ENCODE results near the gene KCNIP1.
A peak's percentile ranks its signal among the peaks of the same experiment; 100 is the strongest.

The KCNIP1 gene

DNA sequence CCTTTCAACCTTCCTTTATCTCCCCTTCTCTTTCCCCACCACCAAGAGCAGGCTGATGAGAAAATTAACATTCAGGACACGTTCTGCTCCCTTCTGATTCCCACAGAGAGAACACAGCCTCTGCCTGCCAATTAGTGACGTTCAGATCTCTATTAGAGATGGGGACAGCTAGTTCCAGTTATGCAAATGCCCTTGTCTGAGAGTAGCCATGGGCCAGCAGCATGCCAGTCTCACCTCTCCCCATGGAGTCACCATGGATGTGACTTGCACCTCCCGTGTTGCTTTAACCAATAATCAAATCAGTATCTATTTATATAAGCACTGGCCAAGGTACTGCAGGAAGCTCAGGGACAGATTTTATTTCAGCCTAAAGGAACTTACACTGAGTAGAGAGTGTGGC is 61.3 kb downstream of the KCNIP1 start:
- Mint-ChIP-seq H3K4me3 (no peak overlapping the region), H3K27ac (no peak overlapping the region), H3K9me3 (no peaks in the 10 kb centered on the region), H3K4me1 (no peaks in the 10 kb centered on the region), H3K27me3 (peaks cover 50% of the 10 kb centered on the region), H3K36me3 (no peaks in the 10 kb centered on the region)
- no peak for DNase-seq
- CTCF ChIA-PET = interaction anchor here (1.3 kb wide), 1 partner anchor 130 kb away, joined by 3 read pairs; no protein-coding TSS in a partner anchor

GRCh38 chr5:170569101-170569500 is 65.3 kb downstream of the KCNIP1 start:
- DNase-seq = no peak
- CTCF ChIA-PET = interaction anchor here (0.6 kb wide), 2 partner anchors 26 to 157 kb away, joined by 3 to 4 read pairs; no protein-coding TSS in a partner anchor
- no peaks in the 10 kb centered on the region for H3K36me3 Mint-ChIP-seq
- peaks cover 16% of the 10 kb centered on the region for H3K4me1 Mint-ChIP-seq
- no peak overlapping the region for H3K4me3 Mint-ChIP-seq
- peaks cover 56% of the 10 kb centered on the region for H3K27me3 Mint-ChIP-seq
- H3K9me3 Mint-ChIP-seq = no peaks in the 10 kb centered on the region
- H3K27ac Mint-ChIP-seq = no peak overlapping the region

DNA sequence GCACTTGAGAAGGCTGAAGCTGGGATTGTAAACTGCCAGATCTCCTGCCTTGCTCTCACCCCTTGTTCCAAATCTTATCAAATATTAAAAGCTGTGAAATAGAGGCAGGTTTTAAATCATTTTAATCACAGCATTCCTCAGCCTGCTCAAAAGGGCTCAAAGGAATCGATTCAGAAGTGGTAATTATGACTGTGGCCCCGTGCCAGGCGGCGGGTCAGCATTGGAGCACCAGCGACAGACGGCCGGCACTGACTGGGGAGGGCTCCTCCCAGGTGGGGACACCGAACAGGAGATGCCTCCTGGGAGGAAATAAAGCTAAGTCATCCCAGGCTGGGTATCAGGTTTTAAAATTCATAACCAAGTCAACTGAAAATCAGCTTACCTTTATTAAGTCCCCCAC is 66.7 kb downstream of the KCNIP1 start:
- no peak for DNase-seq
- no peaks in the 10 kb centered on the region for H3K9me3 Mint-ChIP-seq
- H3K4me3 Mint-ChIP-seq = no peak overlapping the region
- H3K4me1 Mint-ChIP-seq = peaks cover 16% of the 10 kb centered on the region
- peaks cover 56% of the 10 kb centered on the region for H3K27me3 Mint-ChIP-seq
- H3K36me3 Mint-ChIP-seq = no peaks in the 10 kb centered on the region
- H3K27ac Mint-ChIP-seq = no peak overlapping the region
- CTCF ChIA-PET = interaction anchor here (0.9 to 1.8 kb wide), 3 partner anchors 32 to 63 kb away, joined by 3 to 6 read pairs (median 5); no protein-coding TSS in a partner anchor

- CTCF ChIA-PET = interaction anchor here (0.9 to 1.8 kb wide), 2 partner anchors 32 to 36 kb away, joined by 5 to 6 read pairs; no protein-coding TSS in a partner anchor
- DNase-seq = no peak
- Mint-ChIP-seq H3K27me3 (peaks cover 63% of the 10 kb centered on the region), H3K4me1 (peaks cover 16% of the 10 kb centered on the region), H3K9me3 (peaks cover 3% of the 10 kb centered on the region), H3K4me3 (no peak overlapping the region), H3K27ac (no peak overlapping the region), H3K36me3 (no peaks in the 10 kb centered on the region)
Measured at GRCh38 chr5:170571281-170571731, 67.5 kb downstream of the KCNIP1 start.

DNA sequence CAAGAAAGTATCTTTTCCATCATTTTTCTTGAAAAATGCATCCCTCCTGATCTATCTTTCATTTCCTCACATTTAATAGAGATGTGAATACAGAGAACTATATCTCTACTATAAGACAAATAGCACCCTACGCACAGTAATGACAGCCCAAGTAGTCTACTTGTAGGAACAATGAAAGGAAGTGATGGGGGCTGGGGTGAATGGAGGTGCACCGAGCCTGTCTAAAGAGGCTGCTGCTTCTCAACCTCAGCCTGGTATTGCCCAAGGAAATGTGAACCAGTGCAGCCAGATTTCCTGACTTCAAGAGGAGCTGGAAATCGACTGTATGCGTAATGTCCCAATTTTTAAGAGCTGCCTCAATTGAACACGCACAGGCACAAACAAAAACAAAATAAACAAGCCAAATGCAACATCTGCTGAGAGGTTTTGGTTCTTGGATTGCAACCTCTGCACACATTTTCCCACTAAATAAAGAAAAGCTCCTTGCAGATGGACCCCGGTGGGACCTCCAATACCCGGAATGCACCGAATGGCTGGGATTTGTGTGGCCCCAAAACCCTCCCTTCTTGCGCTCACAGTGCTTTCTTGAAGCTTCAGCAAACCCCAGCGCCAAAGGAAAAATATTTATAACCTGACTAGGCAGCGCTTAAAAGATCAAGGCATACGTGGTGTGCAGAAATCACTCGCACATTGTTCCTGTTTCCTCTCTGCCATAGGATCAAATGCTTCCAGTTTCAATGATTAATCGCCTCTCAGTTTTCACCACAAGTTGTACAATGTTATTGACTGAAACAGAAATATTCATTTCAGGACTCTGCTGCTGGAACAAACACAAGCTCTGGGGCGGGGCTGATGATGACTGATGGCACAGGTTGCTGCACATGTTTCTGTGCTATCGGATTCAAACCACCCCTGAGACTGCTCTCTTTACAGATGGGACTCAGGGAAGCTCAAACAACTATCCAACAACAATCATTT is 68.3 kb downstream of the KCNIP1 start:
- peak; percentile 47 for DNase-seq
- Mint-ChIP-seq H3K9me3 (peaks cover 4% of the 10 kb centered on the region), H3K4me3 (no peak overlapping the region), H3K27ac (no peak overlapping the region), H3K4me1 (peaks cover 16% of the 10 kb centered on the region), H3K36me3 (no peaks in the 10 kb centered on the region), H3K27me3 (peaks cover 61% of the 10 kb centered on the region)
- CTCF ChIA-PET = interaction anchor here (0.8 kb wide), 1 partner anchor 25 kb away, joined by 4 read pairs; no protein-coding TSS in a partner anchor

DNA sequence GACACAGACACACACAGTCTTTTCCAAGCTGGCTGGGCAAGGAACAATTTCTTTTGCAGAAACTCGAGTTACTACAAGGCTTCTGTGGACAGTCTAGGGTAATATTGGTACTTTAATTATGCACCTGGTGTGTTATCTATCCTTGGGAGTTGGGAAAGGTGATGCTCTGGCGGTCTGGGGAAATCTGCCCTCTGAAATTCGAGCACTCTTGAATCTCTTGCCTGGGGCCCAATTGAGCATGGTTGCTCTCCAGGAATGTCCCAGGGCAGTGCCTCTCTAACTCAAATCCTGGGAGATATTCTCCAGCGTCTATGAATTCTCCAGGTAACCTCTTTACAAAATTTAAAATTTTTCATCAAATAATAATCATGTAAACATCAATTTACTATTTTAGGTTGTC is 69.3 kb downstream of the KCNIP1 start:
- peaks cover 7% of the 10 kb centered on the region for H3K9me3 Mint-ChIP-seq
- no peak overlapping the region for H3K27ac Mint-ChIP-seq
- H3K4me3 Mint-ChIP-seq = no peak overlapping the region
- CTCF ChIA-PET = no interaction called here
- H3K27me3 Mint-ChIP-seq = peaks cover 59% of the 10 kb centered on the region
- H3K36me3 Mint-ChIP-seq = no peaks in the 10 kb centered on the region
- peaks cover 16% of the 10 kb centered on the region for H3K4me1 Mint-ChIP-seq
- DNase-seq = no peak

DNA sequence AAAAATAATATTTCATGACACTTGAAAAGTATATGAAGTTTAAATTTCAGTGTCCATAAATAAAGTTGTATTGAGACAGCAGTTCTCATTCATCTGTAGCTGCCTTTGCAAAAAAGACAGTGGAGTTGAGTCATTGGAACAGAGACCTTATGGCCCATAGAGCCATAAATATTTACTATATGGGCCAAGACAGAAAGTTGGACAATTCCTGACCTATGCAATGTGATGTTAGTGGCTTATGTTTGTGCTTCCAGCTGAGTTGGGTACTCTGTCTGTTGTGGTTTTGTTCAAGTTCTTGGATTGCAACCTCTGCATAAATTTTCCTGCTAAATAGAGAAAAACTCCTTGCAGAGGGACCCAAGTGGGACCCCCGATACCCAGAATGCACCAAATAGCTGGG is 69.8 kb downstream of the KCNIP1 start:
- DNase-seq = no peak
- Mint-ChIP-seq H3K9me3 (peaks cover 7% of the 10 kb centered on the region), H3K27me3 (peaks cover 61% of the 10 kb centered on the region), H3K27ac (no peak overlapping the region), H3K36me3 (no peaks in the 10 kb centered on the region), H3K4me1 (peaks cover 16% of the 10 kb centered on the region), H3K4me3 (no peak overlapping the region)
- CTCF ChIA-PET = interaction anchor here (1.1 kb wide), 1 partner anchor 62 kb away, joined by 3 read pairs; no protein-coding TSS in a partner anchor

GRCh38 chr5:170576602-170577535 is 73.0 kb downstream of the KCNIP1 start:
- H3K4me1 Mint-ChIP-seq = peaks cover 11% of the 10 kb centered on the region
- H3K36me3 Mint-ChIP-seq = no peaks in the 10 kb centered on the region
- H3K4me3 Mint-ChIP-seq = no peak overlapping the region
- peaks cover 11% of the 10 kb centered on the region for H3K9me3 Mint-ChIP-seq
- H3K27me3 Mint-ChIP-seq = peaks cover 43% of the 10 kb centered on the region
- H3K27ac Mint-ChIP-seq = no peak overlapping the region
- CTCF ChIA-PET = interaction anchor here (0.7 kb wide), 1 partner anchor 61 kb away, joined by 3 read pairs; no protein-coding TSS in a partner anchor
- DNase-seq = no peak

DNA sequence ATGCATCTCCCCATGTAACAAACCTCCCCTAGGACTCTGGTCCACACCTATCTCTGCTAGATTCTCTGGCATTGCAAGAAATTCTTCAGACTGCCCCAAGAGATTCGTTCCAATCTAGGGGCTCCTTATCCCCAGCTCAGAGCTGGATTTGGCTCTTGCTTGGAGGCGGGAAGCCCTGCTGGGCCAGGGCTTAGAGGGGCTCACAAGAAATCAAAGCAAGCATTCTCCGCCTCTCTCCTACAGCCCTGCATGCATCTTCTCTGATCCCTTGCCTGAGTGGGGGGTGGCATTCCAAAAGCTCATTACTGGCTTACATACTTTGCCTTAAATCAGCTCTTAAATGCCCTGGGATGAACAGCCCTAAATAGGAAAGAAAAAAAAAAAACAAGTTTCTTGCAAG is 75.8 kb downstream of the KCNIP1 start:
- H3K27me3 Mint-ChIP-seq = peaks cover 35% of the 10 kb centered on the region
- H3K4me1 Mint-ChIP-seq = no peaks in the 10 kb centered on the region
- DNase-seq = no peak
- H3K27ac Mint-ChIP-seq = no peak overlapping the region
- H3K4me3 Mint-ChIP-seq = no peak overlapping the region
- CTCF ChIA-PET = no interaction called here
- H3K36me3 Mint-ChIP-seq = no peaks in the 10 kb centered on the region
- H3K9me3 Mint-ChIP-seq = peaks cover 11% of the 10 kb centered on the region

- no peak overlapping the region for H3K4me3 Mint-ChIP-seq
- no peaks in the 10 kb centered on the region for H3K4me1 Mint-ChIP-seq
- no peak overlapping the region for H3K27ac Mint-ChIP-seq
- H3K27me3 Mint-ChIP-seq = peaks cover 28% of the 10 kb centered on the region
- H3K9me3 Mint-ChIP-seq = peaks cover 8% of the 10 kb centered on the region
- no peaks in the 10 kb centered on the region for H3K36me3 Mint-ChIP-seq
- DNase-seq = no peak
- CTCF ChIA-PET = no interaction called here
Measured at GRCh38 chr5:170581211-170581610, 77.4 kb downstream of the KCNIP1 start.

DNA sequence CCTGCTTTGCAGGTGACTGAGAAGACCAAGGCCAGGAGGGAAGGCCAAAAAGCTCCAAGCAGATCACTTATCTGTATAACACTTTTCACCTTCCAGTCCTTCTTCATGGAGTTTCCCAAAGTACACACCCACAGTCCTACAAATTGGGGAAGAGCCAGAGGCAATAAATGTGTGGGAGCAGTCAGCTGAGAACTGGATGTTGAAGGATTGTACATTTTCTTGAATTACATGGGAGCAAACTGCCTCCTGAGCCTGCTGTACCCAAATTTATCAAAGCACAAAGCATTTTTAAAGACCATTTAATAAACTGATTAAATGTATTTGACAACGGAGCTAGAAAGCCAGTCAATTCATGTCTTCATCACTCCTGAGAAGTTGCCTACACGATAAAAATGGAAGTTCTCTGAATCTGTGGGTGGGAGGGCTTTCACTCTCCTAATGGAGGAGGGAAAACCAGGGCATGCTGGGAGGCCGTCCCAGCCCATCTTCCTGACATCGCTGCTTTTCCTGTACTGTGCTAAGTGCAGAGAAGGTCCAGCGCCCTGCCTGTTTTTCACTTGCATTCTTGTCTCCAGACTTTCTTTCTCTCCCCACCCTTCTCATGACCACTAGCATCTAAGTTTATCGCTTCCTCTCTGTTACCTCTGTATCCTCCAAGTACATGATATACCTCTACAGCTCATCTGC is 79.0 kb downstream of the KCNIP1 start:
- no peaks in the 10 kb centered on the region for H3K4me1 Mint-ChIP-seq
- no peak for DNase-seq
- peaks cover 6% of the 10 kb centered on the region for H3K9me3 Mint-ChIP-seq
- no peaks in the 10 kb centered on the region for H3K36me3 Mint-ChIP-seq
- peaks cover 33% of the 10 kb centered on the region for H3K27me3 Mint-ChIP-seq
- no peak overlapping the region for H3K4me3 Mint-ChIP-seq
- CTCF ChIA-PET = interaction anchor here (0.8 kb wide), 1 partner anchor 18 kb away, joined by 4 read pairs; no protein-coding TSS in a partner anchor
- no peak overlapping the region for H3K27ac Mint-ChIP-seq

- Mint-ChIP-seq H3K27ac (no peak overlapping the region), H3K36me3 (no peaks in the 10 kb centered on the region), H3K9me3 (peaks cover under 1% of the 10 kb centered on the region), H3K27me3 (peaks cover 27% of the 10 kb centered on the region), H3K4me3 (no peak overlapping the region), H3K4me1 (no peaks in the 10 kb centered on the region)
- CTCF ChIA-PET = no interaction called here
- no peak for DNase-seq
Measured at GRCh38 chr5:170584003-170584402, 80.2 kb downstream of the KCNIP1 start.

GRCh38 chr5:170584450-170585058 is 80.7 kb downstream of the KCNIP1 start:
- H3K4me1 Mint-ChIP-seq = no peaks in the 10 kb centered on the region
- no peak overlapping the region for H3K27ac Mint-ChIP-seq
- CTCF ChIA-PET = no interaction called here
- H3K9me3 Mint-ChIP-seq = peaks cover 2% of the 10 kb centered on the region
- no peak for DNase-seq
- H3K36me3 Mint-ChIP-seq = no peaks in the 10 kb centered on the region
- H3K4me3 Mint-ChIP-seq = no peak overlapping the region
- H3K27me3 Mint-ChIP-seq = peaks cover 25% of the 10 kb centered on the region

Data from activated naive CD4-positive, alpha-beta T cell treated with anti-CD3 and anti-CD28 coated beads, Interleukin-2, amount 10 ng/mL, durations not matched to agents 7 days and 5 days (primary cell).